ENCODE data around the gene SMARCC2. TPM values are rescaled to one million over a fixed set of nuclear protein-coding genes. Genes with fewer than 3 reads are reported as not detected.

Gene SMARCC2
- polyA plus RNA-seq, 3 donors = 22.2 to 63.7 (median 43.5) TPM

DNA sequence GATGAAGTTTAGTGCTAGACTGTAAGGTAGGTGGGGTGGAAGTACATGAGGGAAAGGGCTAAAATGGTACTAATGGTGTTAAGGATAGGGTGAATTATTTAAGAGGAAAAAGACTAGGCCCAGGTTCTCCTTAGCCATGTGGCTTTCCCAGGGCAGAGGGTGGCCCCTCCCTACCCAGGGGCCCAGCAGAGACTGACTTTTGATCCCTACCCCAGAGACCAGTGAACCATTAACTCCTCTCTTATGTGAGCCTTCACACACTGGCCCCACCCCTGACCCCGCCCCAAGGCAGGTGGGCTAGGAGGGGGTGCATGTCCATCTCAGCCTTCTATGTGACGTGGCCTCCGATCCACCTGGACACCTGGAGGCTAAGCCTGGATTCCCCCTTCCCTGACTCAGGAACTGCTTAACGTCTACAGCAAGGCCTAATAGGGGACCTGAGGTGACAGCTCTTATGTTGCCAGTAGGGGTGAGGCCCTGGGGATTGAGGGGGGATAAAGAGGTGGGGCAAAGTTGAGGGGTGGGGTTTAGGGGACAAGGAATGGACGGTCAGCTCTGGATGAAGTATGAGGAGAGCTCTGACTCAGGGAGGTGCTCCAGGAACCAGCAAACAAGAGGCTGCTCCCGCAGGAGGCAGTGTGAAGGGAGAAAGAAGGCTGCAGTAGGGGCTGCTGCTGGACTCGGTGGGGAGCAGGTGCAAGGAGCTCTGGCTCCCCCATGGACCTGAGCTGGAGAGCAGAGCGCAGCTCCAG is 41.3 kb upstream of the SMARCC2 start:
- H3K9me3 Mint-ChIP-seq = peaks cover 0 to 2% (median 0%) of the 10 kb centered on the region in 7 donors
- peaks cover 6 to 18% of the 10 kb centered on the region in 2 donors for H3K36me3 Mint-ChIP-seq
- H3K9ac ChIP-seq (ENCODE audit: insufficient read depth, low read length, poor library complexity, severe bottlenecking) = no peak overlapping the region
- H2AFZ ChIP-seq (ENCODE audit: insufficient read depth, low read depth, low read length, poor library complexity, severe bottlenecking) = no peak overlapping the region
- DNase-seq = no peak
- peak overlapping the region in 1 of 7 donors; percentile 71 for H3K27ac Mint-ChIP-seq
- intact Hi-C loops (cut with micrococcal nuclease) = no loop called here
- no peak overlapping the region for H3K27ac ChIP-seq (ENCODE audit: low read depth in 1 of 2, low read length in 2 of 2)
- no peaks in the 10 kb centered on the region for H3K27me3 ChIP-seq (ENCODE audit: control insufficient read depth in 2 of 2, insufficient read depth in 2 of 2, low read length in 2 of 2)
- no peak overlapping the region for H3K4me2 ChIP-seq (replicated peaks; ENCODE audit: extremely low read depth, low read length, poor library complexity, severe bottlenecking)
- H3K4me3 Mint-ChIP-seq = no peak overlapping the region
- WGBS (ENCODE audit: insufficient coverage) = 97% methylated on average over 5 of the region's 8 CpGs
- H3K9me3 ChIP-seq (replicated peaks in 1 of 2; ENCODE audit: control insufficient read depth in 1 of 2, insufficient read depth in 1 of 2, low read length in 2 of 2) = no peaks in the 10 kb centered on the region
- no peaks in the 10 kb centered on the region for H4K20me1 ChIP-seq (ENCODE audit: insufficient read depth, low read length)
- TF ChIP-seq, protein P1, sequence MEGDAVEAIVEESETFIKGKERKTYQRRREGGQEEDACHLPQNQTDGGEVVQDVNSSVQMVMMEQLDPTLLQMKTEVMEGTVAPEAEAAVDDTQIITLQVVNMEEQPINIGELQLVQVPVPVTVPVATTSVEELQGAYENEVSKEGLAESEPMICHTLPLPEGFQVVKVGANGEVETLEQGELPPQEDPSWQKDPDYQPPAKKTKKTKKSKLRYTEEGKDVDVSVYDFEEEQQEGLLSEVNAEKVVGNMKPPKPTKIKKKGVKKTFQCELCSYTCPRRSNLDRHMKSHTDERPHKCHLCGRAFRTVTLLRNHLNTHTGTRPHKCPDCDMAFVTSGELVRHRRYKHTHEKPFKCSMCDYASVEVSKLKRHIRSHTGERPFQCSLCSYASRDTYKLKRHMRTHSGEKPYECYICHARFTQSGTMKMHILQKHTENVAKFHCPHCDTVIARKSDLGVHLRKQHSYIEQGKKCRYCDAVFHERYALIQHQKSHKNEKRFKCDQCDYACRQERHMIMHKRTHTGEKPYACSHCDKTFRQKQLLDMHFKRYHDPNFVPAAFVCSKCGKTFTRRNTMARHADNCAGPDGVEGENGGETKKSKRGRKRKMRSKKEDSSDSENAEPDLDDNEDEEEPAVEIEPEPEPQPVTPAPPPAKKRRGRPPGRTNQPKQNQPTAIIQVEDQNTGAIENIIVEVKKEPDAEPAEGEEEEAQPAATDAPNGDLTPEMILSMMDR (IDR thresholded peaks at IDR 0.05) = no peak
- H3K4me3 ChIP-seq (replicated peaks in 1 of 3; ENCODE audit: low read depth in 2 of 3, low read length in 3 of 3) = no peak overlapping the region
- peaks cover 0 to 2% (median 1%) of the 10 kb centered on the region in 3 donors for H3K27me3 Mint-ChIP-seq (ENCODE audit: low read depth in 3 of 3)
- no peaks in the 10 kb centered on the region for H3K4me1 ChIP-seq (ENCODE audit: control insufficient read depth in 1 of 2, insufficient read depth in 2 of 2, low read length in 2 of 2)
- peaks cover 5% of the 10 kb centered on the region for H3K4me1 Mint-ChIP-seq
- no peaks in the 10 kb centered on the region for H3K79me2 ChIP-seq (ENCODE audit: insufficient read depth, low read length)
- H3K36me3 ChIP-seq (replicated peaks in 1 of 2; ENCODE audit: control insufficient read depth in 1 of 2, insufficient read depth in 2 of 2, low read length in 2 of 2) = peaks cover 0 to 2% of the 10 kb centered on the region in 2 donors

DNA sequence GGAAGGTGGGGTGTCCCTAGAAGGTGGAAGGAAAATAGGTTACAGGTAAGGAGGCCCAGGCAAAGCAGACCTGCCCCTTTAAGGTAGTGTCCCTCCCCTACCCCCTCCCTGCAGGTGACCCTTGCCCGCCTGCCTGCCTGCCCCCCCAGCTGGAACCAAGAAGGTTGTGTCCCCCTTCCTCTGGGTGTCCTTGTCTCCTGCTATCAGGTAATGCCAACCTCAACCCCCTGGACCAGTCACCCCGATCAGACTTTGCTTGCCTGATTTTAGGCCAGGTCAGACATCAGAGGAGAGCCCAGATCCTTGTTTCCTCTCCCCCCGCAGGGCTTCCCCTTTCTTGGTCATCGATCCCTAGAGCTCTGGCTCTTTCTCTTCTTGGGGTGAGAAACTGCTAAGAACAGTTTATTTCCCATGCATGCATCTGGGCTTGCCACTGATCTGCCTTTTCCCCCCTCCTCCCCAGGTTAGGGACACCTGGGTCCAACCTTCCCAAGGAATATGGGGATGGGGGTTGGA is 40.7 kb upstream of the SMARCC2 start, which contains the start of gene SLC39A5:
TSS of gene SLC39A5 (plus strand) at position 136 of the 516 bp plus-strand sequence. CDS start 1,224 bp downstream, outside the sequence.
- no peaks in the 10 kb centered on the region for H4K20me1 ChIP-seq (ENCODE audit: insufficient read depth, low read length)
- H3K27me3 Mint-ChIP-seq (ENCODE audit: low read depth in 3 of 3) = peaks cover 0 to 2% (median 1%) of the 10 kb centered on the region in 3 donors
- no peak within 1 kb of the TSS for H3K27ac ChIP-seq (ENCODE audit: low read depth in 1 of 2, low read length in 2 of 2)
- DNase-seq = no peak
- H3K4me1 Mint-ChIP-seq = peaks cover 7% of the 10 kb centered on the region
- no peak within 1 kb of the TSS for H3K4me2 ChIP-seq (replicated peaks; ENCODE audit: extremely low read depth, low read length, poor library complexity, severe bottlenecking)
- H3K4me3 ChIP-seq (replicated peaks in 1 of 3; ENCODE audit: low read depth in 2 of 3, low read length in 3 of 3) = no peak within 1 kb of the TSS
- WGBS (ENCODE audit: insufficient coverage) = 80% methylated on average over 1 of the region's 4 CpGs
- intact Hi-C loops (cut with micrococcal nuclease) = no loop called here
- no peaks in the 10 kb centered on the region for H3K9me3 ChIP-seq (replicated peaks in 1 of 2; ENCODE audit: control insufficient read depth in 1 of 2, insufficient read depth in 1 of 2, low read length in 2 of 2)
- peaks cover 0 to 1% of the 10 kb centered on the region in 2 donors for H3K4me1 ChIP-seq (ENCODE audit: control insufficient read depth in 1 of 2, insufficient read depth in 2 of 2, low read length in 2 of 2)
- peaks cover 0 to 2% of the 10 kb centered on the region in 2 donors for H3K36me3 ChIP-seq (replicated peaks in 1 of 2; ENCODE audit: control insufficient read depth in 1 of 2, insufficient read depth in 2 of 2, low read length in 2 of 2)
- H3K27ac Mint-ChIP-seq = peak within 1 kb of the TSS in 2 of 7 donors; percentile 46 to 71
- H3K9me3 Mint-ChIP-seq = peaks cover 0 to 2% (median 0%) of the 10 kb centered on the region in 7 donors
- H3K36me3 Mint-ChIP-seq = peaks cover 6 to 18% of the 10 kb centered on the region in 2 donors
- TF ChIP-seq, protein P1 (IDR thresholded peaks at IDR 0.05) = no peak
- no peak within 1 kb of the TSS for H2AFZ ChIP-seq (ENCODE audit: insufficient read depth, low read depth, low read length, poor library complexity, severe bottlenecking)
- H3K4me3 Mint-ChIP-seq = no peak within 1 kb of the TSS
- H3K27me3 ChIP-seq (ENCODE audit: control insufficient read depth in 2 of 2, insufficient read depth in 2 of 2, low read length in 2 of 2) = no peaks in the 10 kb centered on the region
- peaks cover 2% of the 10 kb centered on the region for H3K79me2 ChIP-seq (ENCODE audit: insufficient read depth, low read length)
- no peak within 1 kb of the TSS for H3K9ac ChIP-seq (ENCODE audit: insufficient read depth, low read length, poor library complexity, severe bottlenecking)

Data from CD14-positive monocyte (primary cell).